ENCODE measurements around the gene RAD1.

- TF ChIP-seq ZNF449 (tag by site-specific recombination; IDR thresholded peaks at IDR 0.05) (no peak), ZNF639 (tag by site-specific recombination; IDR thresholded peaks at IDR 0.05) (no peak), CTCF (tag by site-specific recombination; IDR thresholded peaks at IDR 0.05) (no peak), ZNF677 (tag by site-specific recombination; IDR thresholded peaks at IDR 0.05) (no peak), REST (tag by site-specific recombination; IDR thresholded peaks at IDR 0.05) (no peak)
These were observed 28.7 kb upstream of the RAD1 start for GRCh38 chr5:34944044-34944443.
